HCEC 1CT (cell line): ENCODE data around the gene CTPS2.
"Not testable (repeated sequence)": the region's sequence is repeated elsewhere in the genome, so short reads cannot be mapped to it uniquely, and the experiment has no call there.

ENCODE experiments used
- DNase-seq: peaks from one replicate; pipeline ENCODE4 v3.0.0-alpha.2; 2017

Gene CTPS2

GRCh38 chrX:16594490-16594889, 118.0 kb downstream of the CTPS2 start:
- no peak for DNase-seq

- DNase-seq: no peak
Observed at GRCh38 chrX:16593801-16594200, 118.7 kb downstream of the CTPS2 start.

- DNase-seq: no peak
Observed at GRCh38 chrX:16592194-16592770, 120.2 kb downstream of the CTPS2 start.

- no peak for DNase-seq
Observed at GRCh38 chrX:16589826-16590225, 122.6 kb downstream of the CTPS2 start.

GRCh38 chrX:16589211-16589610, 123.3 kb downstream of the CTPS2 start:
- peak; percentile 74 for DNase-seq

GRCh38 chrX:16588266-16588665, 124.2 kb downstream of the CTPS2 start:
- no peak for DNase-seq

- DNase-seq: peak; percentile 48
Observed at GRCh38 chrX:16587836-16588235, 124.6 kb downstream of the CTPS2 start.

GRCh38 chrX:16586377-16587112, 125.9 kb downstream of the CTPS2 start:
- no peak for DNase-seq

GRCh38 chrX:16585486-16586376, 126.7 kb downstream of the CTPS2 start:
- DNase-seq: no peak

- DNase-seq: not testable (repeated sequence)
Observed at GRCh38 chrX:16580004-16580797, 132.3 kb downstream of the CTPS2 start.

GRCh38 chrX:16579517-16579916, 133.0 kb downstream of the CTPS2 start:
- no peak for DNase-seq

GRCh38 chrX:16578218-16578617, 134.3 kb downstream of the CTPS2 start:
- DNase-seq: peak; percentile 79

- no peak for DNase-seq
Observed at GRCh38 chrX:16577483-16578029, 134.9 kb downstream of the CTPS2 start.

GRCh38 chrX:16575388-16575787, 137.1 kb downstream of the CTPS2 start:
- DNase-seq: not testable (repeated sequence)

GRCh38 chrX:16573781-16574180, 138.7 kb downstream of the CTPS2 start:
- DNase-seq: peak; percentile 46

- no peak for DNase-seq
Observed at GRCh38 chrX:16567681-16568080, 144.8 kb downstream of the CTPS2 start.

- no peak for DNase-seq
Observed at GRCh38 chrX:16566571-16566970, 145.9 kb downstream of the CTPS2 start.

- no peak for DNase-seq
Observed at GRCh38 chrX:16560173-16560572, 152.3 kb downstream of the CTPS2 start.

- DNase-seq: peak; percentile 73
Observed at GRCh38 chrX:16559206-16559619, 153.3 kb downstream of the CTPS2 start.

- no peak for DNase-seq
Observed at GRCh38 chrX:16558489-16558888, 154.0 kb downstream of the CTPS2 start.

GRCh38 chrX:16552546-16552945, 159.9 kb downstream of the CTPS2 start:
- peak; percentile 58 for DNase-seq

GRCh38 chrX:16547644-16548043, 164.8 kb downstream of the CTPS2 start:
- DNase-seq: no peak
